Parathyroid adenoma (tissue), 2 donors: ENCODE data around the gene CLCN5.

ENCODE experiments used
- H2AFZ ChIP-seq: fragments of 300-600 bp; sonication (generic); one replicate; pipeline ENCODE4 v1.7.0; 2017; ENCODE audit warnings: antibody characterized with exemption, mild to moderate bottlenecking
- H3K27ac ChIP-seq: fragments of 300-600 bp; sonication (generic); one replicate; pipeline ENCODE4 v1.7.0; 2017
- H3K27me3 ChIP-seq: fragments of 300-600 bp; sonication (generic); one replicate; pipeline ENCODE4 v1.7.0; 2017; ENCODE audit warnings: low read length; ENCODE audit not compliant: control insufficient read depth, insufficient read depth
- H3K36me3 ChIP-seq: fragments of 300-600 bp; sonication (generic); one replicate; pipeline ENCODE4 v1.7.0; 2017; ENCODE audit warnings: low read length; ENCODE audit not compliant: control insufficient read depth, insufficient read depth
- H3K4me1 ChIP-seq: fragments of 300-600 bp; sonication (generic); one replicate; pipeline ENCODE4 v1.7.0; 2017; ENCODE audit warnings: control low read depth
- H3K4me2 ChIP-seq: fragments of 300-600 bp; sonication (generic); one replicate; pipeline ENCODE4 v1.7.0; 2017; ENCODE audit warnings: low read length
- H3K4me3 ChIP-seq: fragments of 300-600 bp; sonication (generic); one replicate; pipeline ENCODE4 v1.7.0; 2017; ENCODE audit warnings: low read depth, low read length
- H3K79me2 ChIP-seq: fragments of 300-600 bp; sonication (generic); one replicate; pipeline ENCODE4 v1.7.0; 2017; ENCODE audit warnings: control low read depth
- H3K9ac ChIP-seq: fragments of 300-600 bp; sonication (generic); one replicate; pipeline ENCODE4 v1.7.0; 2017; ENCODE audit warnings: mild to moderate bottlenecking
- H3K9me3 ChIP-seq: fragments of 300-600 bp; sonication (generic); one replicate; pipeline ENCODE4 v1.7.0; 2017; ENCODE audit warnings: low read length; ENCODE audit not compliant: control insufficient read depth
- CTCF ChIP-seq: fragments of 300-600 bp; sonication (generic); IDR thresholded peaks from one replicate; pipeline ENCODE4 v1.7.0; 2017; ENCODE audit warnings: antibody characterized with exemption, mild to moderate bottlenecking
- donor health status: primary hyperparathyroidism.

CLCN5 gene

GRCh38 chrX:49959602-49960001 is 37.2 kb downstream of the CLCN5 start:
- no peaks in the 10 kb centered on the region for H3K27me3 ChIP-seq
- no peaks in the 10 kb centered on the region for H3K79me2 ChIP-seq
- H3K4me3 ChIP-seq = no peak overlapping the region
- no peak overlapping the region for H3K27ac ChIP-seq
- TF ChIP-seq CTCF = no peak
- no peak overlapping the region for H2AFZ ChIP-seq
- peaks cover 2% of the 10 kb centered on the region for H3K4me1 ChIP-seq
- no peak overlapping the region for H3K4me2 ChIP-seq
- H3K36me3 ChIP-seq = no peaks in the 10 kb centered on the region
- H3K9me3 ChIP-seq = no peaks in the 10 kb centered on the region
- H3K9ac ChIP-seq = no peak overlapping the region

- H3K27ac ChIP-seq = no peak overlapping the region
- no peaks in the 10 kb centered on the region for H3K79me2 ChIP-seq
- H3K9ac ChIP-seq = no peak overlapping the region
- TF ChIP-seq CTCF = no peak
- no peak overlapping the region for H3K4me2 ChIP-seq
- no peak overlapping the region for H2AFZ ChIP-seq
- no peak overlapping the region for H3K4me3 ChIP-seq
- no peaks in the 10 kb centered on the region for H3K9me3 ChIP-seq
- H3K36me3 ChIP-seq = no peaks in the 10 kb centered on the region
- H3K27me3 ChIP-seq = no peaks in the 10 kb centered on the region
- H3K4me1 ChIP-seq = peaks cover 2% of the 10 kb centered on the region
Observed at GRCh38 chrX:49960061-49960460, 37.7 kb downstream of the CLCN5 start.

- no peak overlapping the region for H2AFZ ChIP-seq
- no peak overlapping the region for H3K4me3 ChIP-seq
- no peak overlapping the region for H3K4me2 ChIP-seq
- no peak overlapping the region for H3K27ac ChIP-seq
- H3K9me3 ChIP-seq = no peaks in the 10 kb centered on the region
- H3K79me2 ChIP-seq = no peaks in the 10 kb centered on the region
- no peaks in the 10 kb centered on the region for H3K27me3 ChIP-seq
- H3K9ac ChIP-seq = no peak overlapping the region
- H3K4me1 ChIP-seq = no peaks in the 10 kb centered on the region
- no peaks in the 10 kb centered on the region for H3K36me3 ChIP-seq
- TF ChIP-seq CTCF = no peak
Observed at GRCh38 chrX:49970674-49971073, 48.3 kb downstream of the CLCN5 start.

- no peak for TF ChIP-seq CTCF
- Histone ChIP-seq H3K4me1 (no peaks in the 10 kb centered on the region), H3K27me3 (no peaks in the 10 kb centered on the region), H3K4me2 (no peak overlapping the region), H3K4me3 (no peak overlapping the region), H3K36me3 (no peaks in the 10 kb centered on the region), H3K79me2 (no peaks in the 10 kb centered on the region), H2AFZ (no peak overlapping the region), H3K9me3 (no peaks in the 10 kb centered on the region), H3K27ac (no peak overlapping the region), H3K9ac (no peak overlapping the region)
Observed at GRCh38 chrX:49972328-49972860, 50.0 kb downstream of the CLCN5 start.

- H3K4me1 ChIP-seq = no peaks in the 10 kb centered on the region
- H2AFZ ChIP-seq = no peak overlapping the region
- H3K9me3 ChIP-seq = no peaks in the 10 kb centered on the region
- no peaks in the 10 kb centered on the region for H3K27me3 ChIP-seq
- no peaks in the 10 kb centered on the region for H3K79me2 ChIP-seq
- no peak overlapping the region for H3K27ac ChIP-seq
- no peaks in the 10 kb centered on the region for H3K36me3 ChIP-seq
- no peak for TF ChIP-seq CTCF
- H3K4me2 ChIP-seq = no peak overlapping the region
- no peak overlapping the region for H3K4me3 ChIP-seq
- H3K9ac ChIP-seq = no peak overlapping the region
Observed at GRCh38 chrX:49976682-49977197, 54.3 kb downstream of the CLCN5 start.
